Uterus (tissue), 2 donors: Measurements from ENCODE around the gene WDR20.

ENCODE experiments used
- CTCF ChIP-seq, 4 experiments: fragments of 200-600 bp in 2 of 4; fragments of 450-650 bp in 2 of 4; sonication (generic) in 2 of 4; IDR thresholded peaks; one replicate each; pipeline ENCODE4 v1.5.1; 2016 to 2019; ENCODE audit warnings: antibody characterized with exemption in 4 of 4, mild to moderate bottlenecking in 2 of 4, moderate library complexity in 1 of 4
- POLR2A ChIP-seq, 2 donors: fragments of 450-650 bp; IDR thresholded peaks; one replicate each; pipeline ENCODE4 v1.6.1; 2016; ENCODE audit warnings: antibody characterized with exemption in 2 of 2, mild to moderate bottlenecking in 1 of 2, moderate library complexity in 1 of 2

- TF ChIP-seq CTCF (IDR thresholded peaks at IDR 0.05): no peak
- TF ChIP-seq POLR2A (IDR thresholded peaks at IDR 0.05): no peak
Observed at GRCh38 chr14:102232348-102232625, 92.6 kb downstream of the WDR20 start.
